PFSK-1 (cell line): ENCODE results near the gene TIMMDC1.

Source experiments
- POLR2AphosphoS5 ChIP-seq: IDR thresholded peaks from 2 replicates; pipeline ENCODE4 v1.6.1; 2012; ENCODE audit warnings: low read depth, mild to moderate bottlenecking, control low read depth, low read length, moderate library complexity
- TAF1 ChIP-seq: IDR thresholded peaks from 2 replicates; pipeline ENCODE4 v1.6.1; 2012; ENCODE audit warnings: low read length, control low read depth, borderline replicate concordance; ENCODE audit not compliant: insufficient read depth
- TF ChIP-seq, protein P1 (sequence below), 2 experiments: IDR thresholded peaks; 2 replicates each; pipeline versions ENCODE4 v1.6.1 to v1.8.0; 2011 to 2012; ENCODE audit warnings: low read depth in 2 of 2, low read length in 2 of 2, control low read depth in 1 of 2, inconsistent platforms in 1 of 2, mild to moderate bottlenecking in 1 of 2, moderate library complexity in 1 of 2; ENCODE audit not compliant: insufficient read depth in 1 of 2

DNA sequence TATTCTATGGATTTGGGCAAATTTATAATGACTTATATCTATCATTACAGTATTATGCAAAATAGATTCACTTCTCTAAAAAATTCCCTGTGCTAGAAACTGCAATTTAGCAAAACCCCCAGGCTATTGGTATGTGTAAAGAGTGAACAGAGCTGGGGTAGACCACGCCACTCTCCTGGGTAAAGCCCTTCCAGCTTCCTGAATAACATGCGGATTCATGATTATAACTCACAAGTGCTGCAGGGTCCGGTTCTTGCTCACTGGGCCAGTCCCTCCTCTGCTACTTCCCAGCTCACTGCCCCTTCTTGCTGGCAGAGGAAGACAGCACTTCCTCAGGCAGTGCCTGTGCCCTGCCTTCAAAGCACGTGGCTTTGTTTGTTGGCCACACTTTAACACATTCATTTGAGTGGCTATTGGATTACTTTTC is 57.0 kb downstream of the TIMMDC1 start:
- TF ChIP-seq POLR2AphosphoS5, result no peak
- no peak for TF ChIP-seq TAF1
- TF ChIP-seq, protein P1, sequence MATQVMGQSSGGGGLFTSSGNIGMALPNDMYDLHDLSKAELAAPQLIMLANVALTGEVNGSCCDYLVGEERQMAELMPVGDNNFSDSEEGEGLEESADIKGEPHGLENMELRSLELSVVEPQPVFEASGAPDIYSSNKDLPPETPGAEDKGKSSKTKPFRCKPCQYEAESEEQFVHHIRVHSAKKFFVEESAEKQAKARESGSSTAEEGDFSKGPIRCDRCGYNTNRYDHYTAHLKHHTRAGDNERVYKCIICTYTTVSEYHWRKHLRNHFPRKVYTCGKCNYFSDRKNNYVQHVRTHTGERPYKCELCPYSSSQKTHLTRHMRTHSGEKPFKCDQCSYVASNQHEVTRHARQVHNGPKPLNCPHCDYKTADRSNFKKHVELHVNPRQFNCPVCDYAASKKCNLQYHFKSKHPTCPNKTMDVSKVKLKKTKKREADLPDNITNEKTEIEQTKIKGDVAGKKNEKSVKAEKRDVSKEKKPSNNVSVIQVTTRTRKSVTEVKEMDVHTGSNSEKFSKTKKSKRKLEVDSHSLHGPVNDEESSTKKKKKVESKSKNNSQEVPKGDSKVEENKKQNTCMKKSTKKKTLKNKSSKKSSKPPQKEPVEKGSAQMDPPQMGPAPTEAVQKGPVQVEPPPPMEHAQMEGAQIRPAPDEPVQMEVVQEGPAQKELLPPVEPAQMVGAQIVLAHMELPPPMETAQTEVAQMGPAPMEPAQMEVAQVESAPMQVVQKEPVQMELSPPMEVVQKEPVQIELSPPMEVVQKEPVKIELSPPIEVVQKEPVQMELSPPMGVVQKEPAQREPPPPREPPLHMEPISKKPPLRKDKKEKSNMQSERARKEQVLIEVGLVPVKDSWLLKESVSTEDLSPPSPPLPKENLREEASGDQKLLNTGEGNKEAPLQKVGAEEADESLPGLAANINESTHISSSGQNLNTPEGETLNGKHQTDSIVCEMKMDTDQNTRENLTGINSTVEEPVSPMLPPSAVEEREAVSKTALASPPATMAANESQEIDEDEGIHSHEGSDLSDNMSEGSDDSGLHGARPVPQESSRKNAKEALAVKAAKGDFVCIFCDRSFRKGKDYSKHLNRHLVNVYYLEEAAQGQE (IDR thresholded peaks at IDR 0.05; ENCODE audit: insufficient read depth in 1 of 2, low read depth in 2 of 2, low read length in 2 of 2), result no peak
